Neural cell (in vitro differentiated cells): ENCODE results near the gene NUSAP1. TPM values are rescaled to one million over a fixed set of nuclear protein-coding genes. Genes with fewer than 3 reads are reported as not detected.

Experiments
- H2AFZ ChIP-seq: fragments of 200-600, 300-800 bp; sonication (generic), shearing (Covaris generic); 2 replicates; pipeline ENCODE4 v1.6.0; 2014; ENCODE audit warnings: low read depth, mild to moderate bottlenecking, antibody characterized with exemption, low read length, moderate library complexity
- H3F3A ChIP-seq: fragments of 200-600 bp; shearing (Covaris generic); 2 replicates; pipeline ENCODE4 v1.6.1; 2016; ENCODE audit warnings: mild to moderate bottlenecking, moderate library complexity, mixed read lengths, antibody characterized with exemption, low read length; ENCODE audit not compliant: insufficient read depth, poor library complexity, severe bottlenecking
- H3K27ac ChIP-seq: fragments of 200-600, 300-800 bp; sonication (generic), shearing (Covaris generic); 2 replicates; pipeline ENCODE4 v1.5.1; 2014; ENCODE audit warnings: mild to moderate bottlenecking, low read length, moderate library complexity
- H3K27me3 ChIP-seq: fragments of 300-800, 200-600 bp; sonication (generic), shearing (Covaris generic); 2 replicates; pipeline ENCODE4 v1.6.0; 2014; ENCODE audit warnings: mild to moderate bottlenecking, low read depth, low read length, moderate library complexity; ENCODE audit not compliant: insufficient read depth
- H3K36me3 ChIP-seq: fragments of 300-800, 200-600 bp; sonication (generic), shearing (Covaris generic); 2 replicates; pipeline ENCODE4 v1.5.1; 2014; ENCODE audit warnings: mild to moderate bottlenecking, antibody characterized with exemption, low read length, moderate library complexity; ENCODE audit not compliant: insufficient read depth
- H3K4me2 ChIP-seq: fragments of 300-800, 200-600 bp; sonication (generic), shearing (Covaris generic); 2 replicates; pipeline ENCODE4 v1.6.0; 2014; ENCODE audit warnings: mild to moderate bottlenecking, low read length
- H3K4me3 ChIP-seq: fragments of 300-800, 200-600 bp; sonication (generic), shearing (Covaris generic); 2 replicates; pipeline ENCODE4 v1.5.1; 2014; ENCODE audit warnings: mild to moderate bottlenecking, low read length, moderate library complexity
- H3K79me2 ChIP-seq: fragments of 200-600 bp; shearing (Covaris generic); replicated peaks from 2 replicates; pipeline ENCODE4 v1.6.0; 2014; ENCODE audit warnings: mild to moderate bottlenecking, low read length, moderate library complexity; ENCODE audit not compliant: insufficient read depth
- H3K9ac ChIP-seq: fragments of 300-800, 200-600 bp; sonication (generic), shearing (Covaris generic); 2 replicates; pipeline ENCODE4 v1.6.1; 2016; ENCODE audit warnings: mild to moderate bottlenecking, low read length, mixed read lengths
- H3K9me2 ChIP-seq: fragments of 200-600 bp; shearing (Covaris generic); 2 replicates; pipeline ENCODE4 v1.6.1; 2016; ENCODE audit warnings: mild to moderate bottlenecking, low read length, mixed read lengths; ENCODE audit not compliant: insufficient read depth
- H3K9me3 ChIP-seq: fragments of 200-600, 300-800 bp; sonication (generic), shearing (Covaris generic); 2 replicates; pipeline ENCODE4 v1.6.1; 2016; ENCODE audit warnings: mild to moderate bottlenecking, mixed run types, low read length, moderate library complexity, mixed read lengths
- H4K20me1 ChIP-seq: fragments of 200-600 bp; shearing (Covaris generic); 2 replicates; pipeline ENCODE4 v1.6.1; 2016; ENCODE audit warnings: mild to moderate bottlenecking, mixed run types; ENCODE audit not compliant: insufficient read depth
- EP300 ChIP-seq: fragments of 450-650 bp; conservative IDR thresholded peaks from 2 replicates; pipeline ENCODE4 v1.6.1; 2014; ENCODE audit warnings: antibody characterized with exemption, mild to moderate bottlenecking, moderate library complexity; ENCODE audit not compliant: poor library complexity, severe bottlenecking
- EZH2 ChIP-seq: fragments of 200-600, 300-800 bp; shearing (Covaris generic), sonication (generic); IDR thresholded peaks from 2 replicates; pipeline ENCODE4 v1.6.1; 2014; ENCODE audit warnings: antibody characterized with exemption, low read length, borderline replicate concordance, mild to moderate bottlenecking; ENCODE audit not compliant: insufficient read depth, poor library complexity, severe bottlenecking
- MXI1 ChIP-seq: fragments of 450-650 bp; conservative IDR thresholded peaks from 2 replicates; pipeline ENCODE4 v1.6.1; 2014; ENCODE audit warnings: antibody characterized with exemption, mild to moderate bottlenecking; ENCODE audit not compliant: poor library complexity, severe bottlenecking
- POLR2AphosphoS5 ChIP-seq: IDR thresholded peaks from 2 replicates; pipeline ENCODE4 v1.6.1; 2012
- RAD21 ChIP-seq: fragments of 450-650 bp; conservative IDR thresholded peaks from 2 replicates; pipeline ENCODE4 v1.6.1; 2014; ENCODE audit warnings: antibody characterized with exemption, mild to moderate bottlenecking, moderate library complexity
- SMC3 ChIP-seq: fragments of 450-650 bp; conservative IDR thresholded peaks from 2 replicates; pipeline ENCODE4 v1.6.1; 2014; ENCODE audit warnings: antibody characterized with exemption, mild to moderate bottlenecking, moderate library complexity; ENCODE audit not compliant: poor library complexity
- TAF1 ChIP-seq: IDR thresholded peaks from 2 replicates; pipeline ENCODE4 v1.6.1; 2012; ENCODE audit warnings: low read depth
- polyA plus RNA-seq: library from polyadenylated mRNA; depleted of rRNA; stranded (reverse); fragments of >200 nt; gene quantifications from 2 replicates; pipeline ENCODE4 v1.2.3, GENCODE V29; 2014
- TF ChIP-seq, protein P1 (sequence below): IDR thresholded peaks from 2 replicates; pipeline ENCODE4 v1.6.1; 2012; ENCODE audit warnings: borderline replicate concordance
- TF ChIP-seq, protein P2 (sequence below): fragments of 450-650 bp; IDR thresholded peaks from 2 replicates; pipeline ENCODE4 v1.5.1; 2014; ENCODE audit warnings: antibody characterized with exemption, mild to moderate bottlenecking, moderate library complexity; ENCODE audit not compliant: poor library complexity, severe bottlenecking

Gene NUSAP1
- polyA plus RNA-seq, 1 donor from 2014 or later: 13.6 TPM

DNA sequence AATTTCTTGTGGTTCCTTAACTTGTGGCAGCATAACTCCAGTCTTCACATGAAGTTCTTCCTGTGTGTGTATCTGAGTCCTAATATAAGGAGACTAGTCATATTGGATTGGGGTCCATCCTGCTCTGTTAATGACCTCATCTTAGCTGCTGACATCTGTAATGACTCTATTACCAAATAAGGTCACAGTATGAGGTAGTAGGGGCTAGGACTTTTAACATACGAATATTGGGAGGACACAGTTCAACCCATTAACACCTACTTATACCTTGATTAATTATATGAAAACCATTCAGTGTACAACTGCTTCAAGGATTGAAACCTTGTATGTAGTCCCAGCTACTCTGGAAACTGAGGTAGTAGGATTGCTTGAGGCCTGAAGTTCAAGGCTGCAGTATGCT lies 44.2 kb upstream of the NUSAP1 start:
- peaks cover 2% of the 10 kb centered on the region for H3F3A ChIP-seq
- no peak overlapping the region for H2AFZ ChIP-seq
- H3K36me3 ChIP-seq: peaks cover 8% of the 10 kb centered on the region
- no peaks in the 10 kb centered on the region for H3K9me2 ChIP-seq
- no peak overlapping the region for H3K4me3 ChIP-seq
- H3K79me2 ChIP-seq: peaks cover 29% of the 10 kb centered on the region
- no peak overlapping the region for H3K9ac ChIP-seq
- no peaks in the 10 kb centered on the region for H3K9me3 ChIP-seq
- H3K27ac ChIP-seq: no peak overlapping the region
- no peaks in the 10 kb centered on the region for H4K20me1 ChIP-seq
- H3K27me3 ChIP-seq: no peaks in the 10 kb centered on the region
- TF ChIP-seq, protein P1, sequence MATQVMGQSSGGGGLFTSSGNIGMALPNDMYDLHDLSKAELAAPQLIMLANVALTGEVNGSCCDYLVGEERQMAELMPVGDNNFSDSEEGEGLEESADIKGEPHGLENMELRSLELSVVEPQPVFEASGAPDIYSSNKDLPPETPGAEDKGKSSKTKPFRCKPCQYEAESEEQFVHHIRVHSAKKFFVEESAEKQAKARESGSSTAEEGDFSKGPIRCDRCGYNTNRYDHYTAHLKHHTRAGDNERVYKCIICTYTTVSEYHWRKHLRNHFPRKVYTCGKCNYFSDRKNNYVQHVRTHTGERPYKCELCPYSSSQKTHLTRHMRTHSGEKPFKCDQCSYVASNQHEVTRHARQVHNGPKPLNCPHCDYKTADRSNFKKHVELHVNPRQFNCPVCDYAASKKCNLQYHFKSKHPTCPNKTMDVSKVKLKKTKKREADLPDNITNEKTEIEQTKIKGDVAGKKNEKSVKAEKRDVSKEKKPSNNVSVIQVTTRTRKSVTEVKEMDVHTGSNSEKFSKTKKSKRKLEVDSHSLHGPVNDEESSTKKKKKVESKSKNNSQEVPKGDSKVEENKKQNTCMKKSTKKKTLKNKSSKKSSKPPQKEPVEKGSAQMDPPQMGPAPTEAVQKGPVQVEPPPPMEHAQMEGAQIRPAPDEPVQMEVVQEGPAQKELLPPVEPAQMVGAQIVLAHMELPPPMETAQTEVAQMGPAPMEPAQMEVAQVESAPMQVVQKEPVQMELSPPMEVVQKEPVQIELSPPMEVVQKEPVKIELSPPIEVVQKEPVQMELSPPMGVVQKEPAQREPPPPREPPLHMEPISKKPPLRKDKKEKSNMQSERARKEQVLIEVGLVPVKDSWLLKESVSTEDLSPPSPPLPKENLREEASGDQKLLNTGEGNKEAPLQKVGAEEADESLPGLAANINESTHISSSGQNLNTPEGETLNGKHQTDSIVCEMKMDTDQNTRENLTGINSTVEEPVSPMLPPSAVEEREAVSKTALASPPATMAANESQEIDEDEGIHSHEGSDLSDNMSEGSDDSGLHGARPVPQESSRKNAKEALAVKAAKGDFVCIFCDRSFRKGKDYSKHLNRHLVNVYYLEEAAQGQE: no peak
- no peak for TF ChIP-seq SMC3
- no peak for TF ChIP-seq EZH2
- TF ChIP-seq EP300: no peak
- no peak for TF ChIP-seq TAF1
- TF ChIP-seq RAD21: no peak
- TF ChIP-seq, protein P2, sequence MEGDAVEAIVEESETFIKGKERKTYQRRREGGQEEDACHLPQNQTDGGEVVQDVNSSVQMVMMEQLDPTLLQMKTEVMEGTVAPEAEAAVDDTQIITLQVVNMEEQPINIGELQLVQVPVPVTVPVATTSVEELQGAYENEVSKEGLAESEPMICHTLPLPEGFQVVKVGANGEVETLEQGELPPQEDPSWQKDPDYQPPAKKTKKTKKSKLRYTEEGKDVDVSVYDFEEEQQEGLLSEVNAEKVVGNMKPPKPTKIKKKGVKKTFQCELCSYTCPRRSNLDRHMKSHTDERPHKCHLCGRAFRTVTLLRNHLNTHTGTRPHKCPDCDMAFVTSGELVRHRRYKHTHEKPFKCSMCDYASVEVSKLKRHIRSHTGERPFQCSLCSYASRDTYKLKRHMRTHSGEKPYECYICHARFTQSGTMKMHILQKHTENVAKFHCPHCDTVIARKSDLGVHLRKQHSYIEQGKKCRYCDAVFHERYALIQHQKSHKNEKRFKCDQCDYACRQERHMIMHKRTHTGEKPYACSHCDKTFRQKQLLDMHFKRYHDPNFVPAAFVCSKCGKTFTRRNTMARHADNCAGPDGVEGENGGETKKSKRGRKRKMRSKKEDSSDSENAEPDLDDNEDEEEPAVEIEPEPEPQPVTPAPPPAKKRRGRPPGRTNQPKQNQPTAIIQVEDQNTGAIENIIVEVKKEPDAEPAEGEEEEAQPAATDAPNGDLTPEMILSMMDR: no peak
- no peak for TF ChIP-seq POLR2AphosphoS5
- no peak for TF ChIP-seq MXI1
- no peak overlapping the region for H3K4me2 ChIP-seq

DNA sequence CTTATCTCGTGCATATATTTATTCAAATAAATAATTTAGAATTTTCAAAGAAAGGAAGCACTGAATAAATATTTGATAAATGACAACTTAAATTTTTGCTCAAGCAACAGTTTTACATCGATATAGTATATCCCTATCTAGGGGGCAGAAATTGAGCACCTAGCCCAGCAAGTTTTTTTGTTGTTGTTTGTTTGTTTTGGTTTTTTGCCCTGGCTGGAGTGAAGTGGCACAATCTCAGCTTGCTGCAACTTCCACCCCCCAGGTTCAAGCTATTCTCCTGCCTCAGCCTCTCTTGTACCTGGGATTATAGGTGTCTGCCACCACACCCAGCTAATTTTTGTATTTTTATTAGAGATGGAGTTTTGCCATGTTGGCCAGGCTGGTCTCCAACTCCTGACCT lies 42.7 kb upstream of the NUSAP1 start:
- H4K20me1 ChIP-seq: no peaks in the 10 kb centered on the region
- H3K79me2 ChIP-seq: peaks cover 18% of the 10 kb centered on the region
- TF ChIP-seq RAD21 (no peak), MXI1 (no peak), POLR2AphosphoS5 (no peak), TAF1 (no peak), EZH2 (no peak), SMC3 (no peak), EP300 (no peak)
- TF ChIP-seq, protein P2: no peak
- TF ChIP-seq, protein P1: no peak
- no peaks in the 10 kb centered on the region for H3K9me2 ChIP-seq
- no peak overlapping the region for H3K4me2 ChIP-seq
- no peaks in the 10 kb centered on the region for H3F3A ChIP-seq
- no peak overlapping the region for H3K27ac ChIP-seq
- H3K9ac ChIP-seq: no peak overlapping the region
- H3K27me3 ChIP-seq: no peaks in the 10 kb centered on the region
- no peak overlapping the region for H3K4me3 ChIP-seq
- no peaks in the 10 kb centered on the region for H3K9me3 ChIP-seq
- H2AFZ ChIP-seq: no peak overlapping the region
- peaks cover 8% of the 10 kb centered on the region for H3K36me3 ChIP-seq
